Omental fat pad (tissue), 4 donors: ENCODE results near the gene SH2B2. TPM values are rescaled to one million over a fixed set of nuclear protein-coding genes. Genes with fewer than 3 reads are reported as not detected.
"Not testable (repeated sequence)": the region's sequence is repeated elsewhere in the genome, so short reads cannot be mapped to it uniquely, and the experiment has no call there.

Source experiments
- ATAC-seq: fragments of 150-250 bp; one replicate; pipeline ENCODE4 v1.9.1; 2016; ENCODE audit warnings: mild to moderate bottlenecking, moderate library complexity; ENCODE audit not compliant: low FRiP score
- DNase-seq: peaks from one replicate; pipeline ENCODE4 v3.0.0-alpha.2; 2019; ENCODE audit warnings: low spot score
- total RNA-seq, 4 donors: library from RNA; depleted of rRNA; stranded (reverse); fragments of >200 nt; gene quantifications; one replicate each; pipeline ENCODE4 v1.1.0, GENCODE V29; 2016
- TF ChIP-seq, protein P1 (sequence below), 3 donors: fragments of 450-650 bp; IDR thresholded peaks; one replicate each; pipeline ENCODE4 v1.5.1; 2016 to 2017; ENCODE audit warnings: antibody characterized with exemption in 3 of 3, mild to moderate bottlenecking in 3 of 3, moderate library complexity in 2 of 3

SH2B2 gene
- total RNA-seq, 4 donors from 2014 or later, result 2.8 to 21.3 (median 6.3) TPM

DNA sequence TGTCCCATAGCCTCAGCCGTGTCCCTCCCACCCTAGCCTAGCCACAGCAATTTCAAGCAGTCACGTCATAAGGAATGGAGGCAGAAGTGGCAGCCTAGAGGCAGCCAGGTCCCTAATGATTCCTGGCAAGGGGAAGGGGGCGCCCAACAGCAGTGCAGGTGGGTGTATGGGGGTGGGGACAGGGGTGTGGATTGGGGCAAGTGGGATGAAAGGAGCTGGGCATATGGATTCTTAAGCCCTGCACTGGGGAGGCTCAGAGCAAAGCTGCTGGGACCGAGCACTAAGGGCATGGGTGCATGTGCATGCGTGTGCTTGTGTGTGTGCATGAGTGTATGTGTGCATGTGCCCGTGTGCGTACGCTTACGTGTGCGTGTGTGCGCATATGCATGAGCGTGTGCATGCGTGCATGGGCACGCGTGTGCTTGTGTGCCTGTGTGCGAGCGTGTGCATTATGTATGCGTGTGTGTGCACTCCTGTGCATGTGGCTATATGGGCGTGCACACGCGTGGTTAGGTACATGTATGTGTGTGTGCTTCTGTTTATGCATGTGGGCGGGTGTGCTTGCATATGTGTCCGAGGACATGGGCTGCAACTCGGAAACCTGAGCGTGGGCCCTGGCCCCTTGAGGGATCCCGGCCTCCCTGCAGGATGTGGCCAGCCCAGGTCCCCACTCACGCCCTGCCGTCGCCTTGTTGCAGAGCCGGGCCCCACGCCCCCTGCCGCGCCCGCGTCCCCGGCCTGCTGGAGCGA lies 34.1 kb downstream of the SH2B2 start:
- ATAC-seq, result no peak
- no peak for DNase-seq
- TF ChIP-seq, protein P1, sequence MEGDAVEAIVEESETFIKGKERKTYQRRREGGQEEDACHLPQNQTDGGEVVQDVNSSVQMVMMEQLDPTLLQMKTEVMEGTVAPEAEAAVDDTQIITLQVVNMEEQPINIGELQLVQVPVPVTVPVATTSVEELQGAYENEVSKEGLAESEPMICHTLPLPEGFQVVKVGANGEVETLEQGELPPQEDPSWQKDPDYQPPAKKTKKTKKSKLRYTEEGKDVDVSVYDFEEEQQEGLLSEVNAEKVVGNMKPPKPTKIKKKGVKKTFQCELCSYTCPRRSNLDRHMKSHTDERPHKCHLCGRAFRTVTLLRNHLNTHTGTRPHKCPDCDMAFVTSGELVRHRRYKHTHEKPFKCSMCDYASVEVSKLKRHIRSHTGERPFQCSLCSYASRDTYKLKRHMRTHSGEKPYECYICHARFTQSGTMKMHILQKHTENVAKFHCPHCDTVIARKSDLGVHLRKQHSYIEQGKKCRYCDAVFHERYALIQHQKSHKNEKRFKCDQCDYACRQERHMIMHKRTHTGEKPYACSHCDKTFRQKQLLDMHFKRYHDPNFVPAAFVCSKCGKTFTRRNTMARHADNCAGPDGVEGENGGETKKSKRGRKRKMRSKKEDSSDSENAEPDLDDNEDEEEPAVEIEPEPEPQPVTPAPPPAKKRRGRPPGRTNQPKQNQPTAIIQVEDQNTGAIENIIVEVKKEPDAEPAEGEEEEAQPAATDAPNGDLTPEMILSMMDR (IDR thresholded peaks at IDR 0.05), result no peak

DNA sequence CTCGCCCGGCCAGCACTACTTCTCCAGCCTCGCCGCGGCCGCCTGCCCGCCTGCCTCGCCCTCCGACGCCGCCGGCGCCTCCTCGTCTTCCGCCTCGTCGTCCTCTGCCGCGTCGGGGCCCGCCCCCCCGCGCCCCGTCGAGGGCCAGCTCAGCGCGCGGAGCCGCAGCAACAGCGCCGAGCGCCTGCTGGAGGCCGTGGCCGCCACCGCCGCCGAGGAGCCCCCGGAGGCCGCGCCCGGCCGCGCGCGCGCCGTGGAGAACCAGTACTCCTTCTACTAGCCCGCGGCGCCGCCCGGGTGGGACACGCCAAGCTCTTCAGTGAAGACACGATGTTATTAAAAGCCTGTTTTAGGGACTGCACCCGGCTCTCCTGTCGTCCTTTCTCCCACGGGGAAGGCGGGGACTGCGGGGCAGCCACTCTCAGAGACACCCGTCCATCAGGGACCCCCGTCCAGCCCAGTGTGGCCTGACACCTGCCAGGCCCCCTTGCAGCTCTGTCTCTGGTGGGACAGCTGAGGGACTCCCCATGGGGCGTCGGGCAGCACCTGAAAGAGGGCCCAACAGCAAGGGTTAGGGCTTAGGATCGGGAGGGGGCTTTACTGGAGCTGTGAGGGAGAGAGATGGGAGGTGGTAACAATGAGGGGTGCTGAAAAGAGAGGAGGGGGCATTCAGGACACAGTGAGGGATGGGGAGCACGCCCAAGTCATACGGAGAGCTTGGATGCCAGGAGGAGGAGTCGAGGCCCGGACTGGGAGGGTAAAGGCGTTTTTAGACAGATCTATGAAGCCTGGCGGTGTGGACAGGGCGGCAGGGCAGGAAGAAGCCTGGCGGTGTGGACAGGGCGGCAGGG lies 34.9 kb downstream of the SH2B2 start:
- no peak for ATAC-seq
- TF ChIP-seq, protein P1 (IDR thresholded peaks at IDR 0.05), result no peak
- DNase-seq, result no peak

DNA sequence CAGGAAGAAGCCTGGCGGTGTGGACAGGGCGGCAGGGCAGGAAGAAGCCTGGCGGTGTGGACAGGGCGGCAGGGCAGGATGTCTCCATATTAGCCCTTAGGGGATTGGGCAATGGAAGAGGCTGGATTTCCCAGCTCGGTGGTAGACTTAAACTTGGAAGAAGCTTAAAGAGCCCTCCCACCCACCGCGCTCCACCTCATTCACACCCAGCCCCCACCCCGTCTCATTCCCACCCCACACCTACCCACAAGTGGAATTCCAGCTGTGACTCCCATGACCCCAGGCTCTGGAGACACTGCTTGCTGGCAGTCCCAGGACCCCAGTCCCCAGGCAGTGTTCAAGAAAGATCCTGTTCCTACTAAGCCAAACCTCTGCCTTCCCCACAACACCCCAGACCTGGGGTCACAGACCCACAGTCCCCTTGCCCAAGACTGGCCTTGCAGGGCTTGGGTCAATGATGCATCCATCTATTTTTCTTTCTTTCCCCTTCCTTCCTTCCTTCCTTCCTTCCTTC lies 35.6 kb downstream of the SH2B2 start:
- ATAC-seq (no peak), DNase-seq (no peak)
- TF ChIP-seq, protein P1 (IDR thresholded peaks at IDR 0.05), result no peak

DNA sequence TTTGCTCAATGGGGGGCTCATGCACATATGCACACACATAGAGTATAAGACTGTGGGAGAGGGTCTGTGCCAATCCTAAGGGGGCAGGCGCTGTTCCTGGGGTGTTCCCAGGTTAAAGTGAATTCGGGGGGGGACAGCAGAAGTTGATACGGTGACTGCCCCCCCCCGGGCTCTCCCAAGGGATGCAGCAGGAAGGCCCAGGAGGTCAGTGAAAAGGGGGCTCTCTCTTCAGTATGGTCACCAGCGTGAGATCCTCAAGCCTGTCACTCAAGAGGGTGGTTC lies 37.2 kb downstream of the SH2B2 start:
- TF ChIP-seq, protein P1 (IDR thresholded peaks at IDR 0.05), result no peak
- no peak for ATAC-seq
- DNase-seq, result no peak

DNA sequence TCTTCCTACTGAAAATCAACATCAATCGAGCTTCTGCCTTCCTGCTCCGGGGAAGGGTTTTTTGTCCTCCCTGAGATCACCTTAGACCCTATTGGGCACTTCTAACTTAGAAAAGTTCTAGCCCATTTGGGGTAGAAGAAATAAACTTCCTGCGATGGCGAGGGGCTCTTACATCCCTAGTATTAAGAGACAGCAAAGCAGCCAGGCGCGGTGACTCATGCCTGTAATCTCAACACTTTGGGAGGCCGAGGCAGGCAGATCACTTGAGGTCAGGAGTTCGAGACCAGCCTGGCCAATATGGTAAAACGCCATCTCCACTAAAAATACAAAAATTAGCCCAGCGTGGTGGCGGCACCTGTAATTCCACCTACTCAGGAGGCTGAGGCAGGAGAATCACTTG lies 38.4 kb downstream of the SH2B2 start:
- not testable (repeated sequence) for DNase-seq, ATAC-seq

DNA sequence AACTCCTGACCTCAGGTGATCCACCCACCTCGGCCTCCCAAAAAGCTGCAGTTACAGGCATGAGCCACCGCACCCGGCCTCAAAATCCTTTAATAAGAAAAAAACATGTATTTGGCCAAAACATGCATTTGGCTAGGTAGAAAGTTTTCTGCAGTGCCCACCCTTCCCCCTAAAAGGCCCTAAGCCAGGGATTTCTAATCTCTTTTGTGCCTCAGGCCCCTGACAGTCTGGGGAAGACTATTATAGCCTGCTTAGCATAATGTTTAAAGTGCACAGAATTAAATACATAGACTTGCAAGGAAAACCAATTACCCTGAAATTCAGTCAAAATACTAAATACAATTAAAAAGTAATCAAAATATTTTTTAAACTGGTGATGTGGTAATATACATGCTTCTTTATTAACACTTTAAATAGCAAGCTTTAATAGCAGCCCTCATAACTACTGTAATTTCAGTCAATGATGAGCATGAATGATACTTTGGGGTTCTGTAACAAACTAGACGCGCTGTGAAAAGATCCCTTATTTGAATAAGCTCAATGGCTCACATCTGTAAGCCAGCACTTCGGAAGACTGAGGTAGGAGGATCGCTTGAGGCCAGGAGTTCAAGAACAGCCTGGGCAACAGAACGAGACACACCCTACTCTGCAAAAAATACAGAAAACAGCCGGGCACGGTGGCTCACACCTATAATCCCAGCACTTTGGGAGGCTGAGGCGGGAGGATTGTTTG lies 39.7 kb downstream of the SH2B2 start:
- TF ChIP-seq, protein P1 (IDR thresholded peaks at IDR 0.05), result no peak
- ATAC-seq (no peak), DNase-seq (no peak)

DNA sequence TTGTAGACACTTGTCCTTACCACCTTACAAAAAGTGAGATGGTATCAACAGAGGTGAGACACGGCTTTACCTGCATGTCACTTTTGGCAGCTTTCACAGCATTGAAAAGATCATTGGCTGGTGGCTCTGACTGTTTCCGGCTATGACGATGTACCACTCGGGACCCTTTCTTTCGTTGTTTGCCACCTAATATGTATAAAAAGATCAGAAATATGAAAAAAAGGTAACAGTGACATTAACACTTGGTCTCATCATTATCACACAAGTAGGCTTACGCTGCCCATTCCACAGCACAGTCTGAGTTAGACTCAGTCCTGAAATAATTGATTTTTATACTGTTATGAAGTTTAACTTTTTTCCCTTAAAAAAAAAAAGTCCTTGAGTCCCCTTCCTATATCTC lies 40.5 kb downstream of the SH2B2 start:
- ATAC-seq, DNase-seq: not testable (repeated sequence)

DNA sequence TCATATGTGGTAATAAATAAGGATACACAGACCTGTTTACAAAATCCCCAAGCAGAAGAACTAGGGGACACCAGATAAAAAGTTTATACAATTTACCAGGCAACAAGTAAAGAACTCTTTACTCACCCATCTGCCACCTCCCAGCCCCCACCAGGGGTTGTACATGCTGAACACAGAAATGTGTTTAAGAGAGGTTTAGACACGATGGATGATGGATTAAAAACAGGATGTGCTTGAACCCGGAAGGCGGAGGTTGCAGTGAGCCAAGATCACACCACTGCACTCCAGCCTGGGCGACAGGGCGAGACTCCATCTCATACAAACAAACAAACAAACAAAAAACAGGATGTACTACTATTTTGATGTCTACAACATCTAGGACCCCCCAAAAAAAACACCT lies 42.2 kb downstream of the SH2B2 start:
- not testable (repeated sequence) for DNase-seq, ATAC-seq

DNA sequence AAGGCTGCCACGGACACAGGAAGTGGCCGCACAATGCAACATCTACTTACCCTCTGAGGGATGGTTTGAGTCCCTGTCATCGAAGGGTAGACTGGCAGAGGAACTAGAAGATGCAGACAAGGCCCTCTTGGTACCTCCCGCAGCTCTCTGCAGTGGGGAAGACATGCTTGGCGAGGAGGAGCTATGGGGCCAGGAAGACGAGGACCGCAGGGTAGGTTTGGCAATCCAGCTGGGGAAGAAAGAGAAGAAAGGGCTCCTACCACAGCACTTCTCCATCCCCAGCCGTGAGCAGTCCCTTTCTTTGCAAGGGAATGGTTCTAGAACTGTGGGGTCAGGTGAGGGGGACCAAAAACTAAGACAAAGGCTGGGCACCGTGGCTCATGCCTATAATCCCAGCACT lies 42.7 kb downstream of the SH2B2 start:
- DNase-seq, ATAC-seq: not testable (repeated sequence)

DNA sequence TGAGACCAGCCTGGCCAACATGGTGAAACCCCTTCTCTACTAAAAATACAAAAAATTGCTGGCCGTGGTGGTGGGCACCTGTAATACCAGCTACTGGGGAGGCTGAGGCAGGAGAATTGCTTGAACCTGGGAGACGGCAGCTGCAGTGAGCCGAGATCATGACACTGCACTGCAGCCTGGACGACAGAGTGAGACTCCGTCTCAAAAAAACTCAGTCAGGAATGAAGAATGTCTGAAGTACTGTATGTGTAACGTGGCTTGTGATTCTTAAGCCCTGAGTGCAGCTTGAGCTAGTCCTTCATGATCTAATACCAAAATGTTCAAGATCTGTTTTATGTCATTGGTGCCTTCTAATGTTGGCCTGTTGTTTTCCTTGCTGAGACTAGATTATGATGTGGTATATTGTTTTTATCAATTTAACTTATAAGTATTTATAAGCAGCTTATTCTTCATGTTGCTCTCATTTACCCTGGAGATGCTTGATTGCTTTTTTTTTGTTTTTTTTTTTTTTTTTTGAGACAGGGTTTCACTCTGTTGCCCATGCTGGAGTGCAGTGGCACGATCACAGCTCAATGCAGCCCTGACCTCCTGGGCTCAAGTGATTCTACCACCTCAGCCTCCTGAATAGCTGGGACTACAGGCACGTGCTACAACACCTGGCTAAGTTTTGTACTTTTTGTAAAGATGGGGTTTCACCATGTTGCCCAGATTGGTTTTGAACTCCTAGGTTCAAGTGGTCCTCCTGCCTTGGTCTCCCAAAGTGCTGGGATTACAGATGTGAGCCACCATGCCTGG lies 44.2 kb downstream of the SH2B2 start:
- ATAC-seq, DNase-seq: not testable (repeated sequence)

DNA sequence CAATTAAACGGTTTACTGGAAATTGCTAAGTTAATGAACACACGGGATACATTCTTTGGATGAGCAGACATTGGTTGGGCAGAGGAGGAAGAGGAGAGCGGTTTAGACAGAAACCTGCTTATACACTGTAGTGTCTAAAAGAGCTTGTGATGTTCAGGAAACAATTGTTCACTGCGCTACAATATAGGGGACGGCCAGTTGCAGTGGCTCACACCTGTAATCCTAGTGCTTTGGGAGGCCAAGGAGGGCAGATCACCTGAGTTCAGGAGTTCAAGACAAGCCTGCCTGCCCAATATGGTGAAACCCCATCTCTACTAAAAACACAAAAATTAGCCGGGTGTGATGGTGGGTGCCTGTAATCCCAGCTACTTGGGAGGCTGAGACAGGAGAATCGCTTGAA lies 48.9 kb downstream of the SH2B2 start:
- not testable (repeated sequence) for ATAC-seq

DNA sequence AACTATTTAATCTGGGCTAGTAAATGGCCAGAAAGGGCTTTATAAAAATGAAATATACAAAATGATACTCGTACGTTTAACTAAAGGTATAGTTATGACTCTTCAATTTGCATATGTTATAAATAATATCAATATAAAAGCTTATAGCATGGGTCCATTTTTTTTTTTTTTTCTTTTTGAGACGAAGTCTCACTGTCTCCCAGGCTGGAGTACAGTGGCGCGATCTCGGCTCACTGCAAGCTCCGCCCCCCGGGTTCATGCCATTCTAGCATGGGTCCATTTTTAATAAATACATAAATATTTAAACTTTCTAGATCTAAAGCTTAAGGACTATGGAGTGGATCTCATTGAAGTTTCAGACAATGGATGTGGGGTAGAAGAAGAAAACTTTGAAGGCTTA lies 50.3 kb downstream of the SH2B2 start:
- DNase-seq, ATAC-seq: not testable (repeated sequence)

More for the DNA sequence above, 48.9 kb downstream of the SH2B2 start:
- DNase-seq, result not testable (repeated sequence)
